Stimulated activated CD4-positive, alpha-beta T cell treated with anti-CD3 and anti-CD28 coated beads, Interleukin-1b, Interleukin-23, amount 100 ng/mL, for 48 hours (primary cell): ENCODE data around the gene RYR3.
A peak's percentile ranks its signal among the peaks of the same experiment; 100 is the strongest.
"Not testable (repeated sequence)": the region's sequence is repeated elsewhere in the genome, so short reads cannot be mapped to it uniquely, and the experiment has no call there.

Experiments
- DNase-seq: peaks from one replicate; pipeline ENCODE4 v3.0.0-alpha.2; 2020

RYR3 gene

DNA sequence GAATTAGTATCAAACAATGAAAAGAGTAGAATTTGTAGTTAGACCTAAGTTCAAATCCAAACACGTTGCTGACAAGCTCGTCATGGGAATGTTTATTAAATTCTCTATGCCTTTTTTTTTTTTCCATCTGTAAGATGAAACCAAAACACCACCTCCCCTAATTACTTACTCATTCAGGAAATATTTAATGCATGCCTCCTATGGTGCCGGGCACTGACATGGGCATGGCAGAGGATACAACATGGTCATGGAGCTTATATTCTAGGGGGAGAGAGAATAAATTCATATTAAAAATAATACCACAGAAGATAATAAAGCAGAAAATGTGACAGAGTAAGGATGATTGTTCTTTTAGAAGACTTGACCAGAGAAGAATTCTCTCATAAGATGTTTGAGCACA, 215.8 kb downstream of the RYR3 start:
- no peak for DNase-seq

DNA sequence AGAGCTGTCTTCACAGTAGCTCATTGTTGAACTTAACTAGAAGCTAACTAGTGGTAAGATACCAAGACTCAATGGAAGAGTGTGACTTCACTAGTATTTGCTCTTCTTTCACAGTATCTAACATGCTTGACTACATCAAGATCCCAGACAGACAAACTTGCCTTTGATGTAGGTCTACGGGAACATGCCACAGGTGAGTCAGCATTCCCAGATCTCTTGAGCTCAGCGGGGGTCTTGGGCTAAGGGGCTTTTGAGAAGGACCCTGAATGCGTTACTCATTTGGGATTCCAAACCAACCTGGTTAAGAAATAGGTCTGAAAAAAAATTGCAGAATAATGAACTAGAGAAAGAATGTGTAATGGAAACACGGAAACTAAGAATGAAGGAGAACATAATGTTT, 222.4 kb downstream of the RYR3 start:
- no peak for DNase-seq

DNA sequence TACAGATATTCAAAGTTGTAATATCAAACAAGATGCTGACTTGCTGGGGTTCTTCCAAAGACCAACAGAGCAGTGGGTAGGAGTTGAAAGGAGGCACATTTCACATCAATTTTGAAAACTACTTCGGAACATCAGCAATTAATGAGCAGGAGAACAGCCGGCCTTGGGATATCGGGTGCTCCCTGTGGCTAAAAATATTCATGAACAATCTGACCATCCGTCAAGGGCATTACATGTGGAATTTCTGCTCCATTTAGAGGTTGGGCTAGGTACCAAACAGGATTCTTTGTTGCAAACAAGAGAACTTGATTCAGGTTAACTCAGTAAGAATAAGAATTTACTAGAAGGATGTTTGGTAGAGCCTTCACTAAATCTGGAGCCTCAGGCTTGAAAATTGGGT, 223.9 kb downstream of the RYR3 start:
- DNase-seq, result no peak

DNA sequence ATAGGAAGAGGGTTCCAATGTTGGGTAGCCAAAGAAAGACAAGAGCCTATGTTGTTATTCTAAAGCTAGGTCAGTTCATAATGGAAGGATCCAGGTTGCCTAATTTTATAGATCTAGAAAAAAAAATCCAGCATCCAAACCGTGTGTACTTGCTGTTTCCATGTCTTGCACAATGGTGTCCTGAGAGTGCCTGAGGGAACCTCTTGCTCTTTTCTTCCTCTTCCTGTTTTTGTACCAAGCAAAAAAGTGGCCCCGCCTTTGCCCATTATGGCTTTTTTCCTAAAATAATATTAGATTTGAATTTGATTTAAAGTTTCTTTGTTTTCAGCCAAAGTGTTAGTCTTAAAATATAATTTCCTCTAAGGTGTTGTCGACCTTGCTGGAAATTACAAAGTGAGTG, 224.4 kb downstream of the RYR3 start:
- DNase-seq, result no peak

DNA sequence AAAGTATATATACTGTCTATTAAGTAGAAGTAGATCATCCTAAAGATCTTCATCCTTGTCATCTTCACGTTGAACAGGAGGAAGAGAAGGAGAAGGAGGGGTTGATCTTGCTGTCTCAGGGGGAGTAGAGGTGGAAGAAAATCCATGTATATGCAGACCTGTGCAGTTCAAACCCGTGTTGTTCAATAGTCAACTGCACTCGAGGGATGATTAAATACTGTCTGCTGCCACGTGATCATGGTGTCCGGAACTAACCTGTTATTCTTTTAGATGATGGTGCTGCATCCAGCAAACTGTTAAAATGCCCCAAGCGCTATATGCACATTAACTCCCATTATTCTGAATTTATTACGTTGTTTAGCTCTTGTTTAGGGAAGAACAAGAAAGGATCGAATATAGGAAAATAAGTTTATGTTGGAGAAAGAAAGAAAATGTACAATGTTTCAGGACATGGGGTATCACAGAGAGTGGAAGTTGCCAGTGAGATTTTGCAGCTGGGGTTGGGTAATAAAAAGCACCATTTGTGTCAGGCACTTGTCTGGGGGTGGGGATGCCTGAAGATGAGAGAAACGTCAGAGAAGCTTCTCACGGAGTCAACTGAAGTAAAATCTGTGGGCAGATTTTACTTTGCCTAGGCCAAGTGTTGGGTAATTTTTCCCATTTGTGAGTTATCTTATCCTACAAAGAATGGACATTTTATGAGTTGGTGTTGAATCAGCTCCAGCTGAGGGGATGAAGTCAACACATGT, 229.2 kb downstream of the RYR3 start:
- DNase-seq, result no peak

DNA sequence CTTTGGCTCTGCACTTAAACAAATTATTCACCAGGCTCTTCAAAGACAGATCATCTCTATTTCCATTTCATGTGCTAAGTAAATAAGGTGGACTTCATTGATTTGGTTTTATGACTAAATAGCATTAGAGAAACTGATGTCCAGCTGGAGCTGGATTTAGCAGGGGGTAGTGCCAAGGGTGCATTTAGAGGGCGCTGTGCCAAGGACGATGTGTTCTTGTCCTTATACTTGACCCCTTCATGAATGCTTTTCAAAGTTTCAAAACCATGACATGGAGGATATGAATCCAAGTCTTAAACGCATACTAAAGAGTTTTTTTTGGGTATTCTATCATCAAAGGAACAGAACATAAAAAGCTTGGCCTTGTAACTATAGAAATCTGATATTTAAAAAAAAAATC, 233.2 kb downstream of the RYR3 start:
- no peak for DNase-seq

DNA sequence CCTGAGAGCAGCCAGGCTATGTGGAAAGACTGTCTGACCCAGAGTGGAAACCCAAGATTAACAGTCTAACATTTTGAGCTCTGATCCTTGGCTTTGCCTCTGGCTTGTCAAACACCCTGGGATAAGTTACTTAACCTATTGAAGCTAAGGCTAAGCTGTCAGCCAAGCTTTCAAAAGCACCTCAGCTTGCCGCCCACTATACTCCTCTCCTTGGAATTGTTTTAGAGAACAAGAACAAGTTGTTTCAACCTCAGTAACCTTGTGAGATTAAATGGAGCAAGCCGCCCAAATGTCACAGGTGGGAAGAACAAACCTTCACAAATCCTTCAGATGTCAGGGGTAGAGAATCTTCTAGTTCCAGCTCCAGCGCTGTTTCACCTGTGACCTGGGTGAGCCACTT, 235.1 kb downstream of the RYR3 start:
- no peak for DNase-seq

DNA sequence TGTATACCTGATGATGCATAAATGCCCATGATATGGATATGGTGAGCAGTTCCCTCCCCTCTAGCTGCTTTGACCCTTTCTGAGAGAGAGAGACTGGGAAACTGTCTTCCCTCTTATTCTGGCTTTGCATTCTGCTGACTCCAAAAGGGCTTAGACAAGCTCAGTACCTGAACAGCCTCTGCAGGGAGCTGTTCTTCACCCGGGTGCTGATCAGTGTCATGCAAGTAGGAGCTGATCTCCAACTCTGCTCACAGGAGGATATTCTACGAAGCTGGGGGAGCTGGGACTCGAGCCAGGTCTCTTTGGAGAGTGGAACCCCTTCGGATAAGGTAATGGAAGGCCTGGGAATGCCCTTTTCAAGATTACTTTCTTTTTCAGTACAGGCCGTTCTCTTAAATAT, 237.1 kb downstream of the RYR3 start:
- peak; percentile 3 for DNase-seq

DNA sequence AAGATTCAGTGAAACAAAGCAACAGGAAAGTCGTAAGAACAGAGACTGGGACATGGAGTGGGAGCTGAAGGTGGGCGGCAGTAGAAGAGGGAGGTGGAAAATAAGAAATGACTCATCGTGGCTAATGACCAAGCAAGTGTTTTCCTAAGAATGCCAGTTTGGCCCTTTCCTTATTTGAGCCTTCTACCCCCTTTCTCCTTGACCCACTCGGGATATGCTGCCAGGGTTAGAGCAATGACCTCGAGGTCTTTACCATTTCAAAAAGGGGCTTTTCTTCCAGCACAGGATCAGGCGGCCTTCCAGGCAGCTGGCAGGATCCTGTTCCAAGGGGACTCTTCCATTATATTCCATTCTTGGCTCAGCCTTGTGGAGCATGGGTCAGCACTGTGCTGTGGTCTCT, 241.1 kb downstream of the RYR3 start:
- no peak for DNase-seq

DNA sequence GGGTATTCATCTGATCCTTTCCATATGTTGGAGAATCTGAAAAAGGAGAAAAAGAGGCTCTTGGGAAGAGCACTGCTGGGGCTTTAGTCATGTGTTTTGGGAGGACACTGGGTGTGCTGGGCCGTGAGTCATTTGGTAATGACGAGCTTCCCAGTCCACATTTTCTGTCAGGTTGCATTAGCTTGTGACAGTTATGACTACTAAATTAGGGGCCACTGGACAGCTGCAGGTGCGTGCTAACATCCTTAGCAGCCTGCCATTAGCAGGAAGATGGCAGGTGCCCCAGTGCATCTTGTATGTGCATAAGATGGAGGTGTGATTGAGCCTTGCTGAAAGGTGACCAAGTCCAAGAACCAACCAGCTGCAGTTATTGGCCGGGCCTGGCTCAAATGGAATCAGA, 242.4 kb downstream of the RYR3 start:
- no peak for DNase-seq

DNA sequence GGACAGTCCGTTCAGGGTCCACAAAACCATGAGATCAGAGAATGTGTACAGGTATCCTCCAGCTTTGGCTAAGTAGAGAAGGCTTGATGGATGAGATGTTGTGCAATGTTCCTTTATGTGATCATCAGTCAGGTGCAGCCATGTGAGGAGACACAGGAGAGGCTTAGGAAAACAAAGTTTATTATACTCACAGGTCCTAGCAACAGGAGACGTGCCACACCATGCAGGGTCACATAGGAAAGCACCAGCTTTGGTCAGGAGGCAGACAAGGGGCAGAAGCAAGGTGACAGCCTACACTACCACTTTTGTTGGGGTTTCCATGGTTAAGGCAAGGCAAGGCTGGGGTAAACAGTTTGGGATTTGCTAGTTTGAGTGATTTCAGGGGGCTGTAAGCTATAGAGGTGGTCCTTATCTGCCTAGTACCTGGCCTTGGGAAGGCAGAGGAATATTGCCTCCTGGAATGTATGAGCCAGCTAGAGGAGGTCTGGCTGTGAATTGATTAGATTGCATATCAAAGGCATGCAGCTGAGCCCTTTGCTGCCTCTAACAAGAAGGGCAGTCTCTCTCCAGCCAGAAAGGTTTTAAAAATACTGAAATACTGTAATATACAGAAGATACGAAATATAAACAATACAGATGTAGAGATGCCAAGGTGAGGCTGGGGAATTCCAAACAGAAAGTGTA, 248.6 kb downstream of the RYR3 start:
- DNase-seq, result no peak

DNA sequence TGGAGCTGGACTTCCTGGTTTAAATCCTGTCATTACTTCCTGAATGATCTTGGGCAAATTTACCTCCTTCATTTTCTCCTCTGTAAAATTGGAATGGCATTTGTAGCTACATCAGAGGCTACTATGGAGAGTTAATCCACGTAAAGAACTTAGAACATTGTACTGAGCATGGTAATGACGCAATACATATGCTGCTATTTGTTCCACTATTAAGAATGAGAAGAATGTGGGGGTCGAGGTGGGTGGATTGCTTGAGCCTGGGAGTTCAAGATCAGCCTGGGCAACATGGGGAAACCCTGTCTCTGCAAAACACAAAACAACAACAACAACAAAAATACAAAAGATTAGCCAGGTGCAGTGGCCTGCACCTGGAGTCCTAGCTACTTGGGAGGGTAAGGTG, 250.6 kb downstream of the RYR3 start:
- DNase-seq, result no peak

DNA sequence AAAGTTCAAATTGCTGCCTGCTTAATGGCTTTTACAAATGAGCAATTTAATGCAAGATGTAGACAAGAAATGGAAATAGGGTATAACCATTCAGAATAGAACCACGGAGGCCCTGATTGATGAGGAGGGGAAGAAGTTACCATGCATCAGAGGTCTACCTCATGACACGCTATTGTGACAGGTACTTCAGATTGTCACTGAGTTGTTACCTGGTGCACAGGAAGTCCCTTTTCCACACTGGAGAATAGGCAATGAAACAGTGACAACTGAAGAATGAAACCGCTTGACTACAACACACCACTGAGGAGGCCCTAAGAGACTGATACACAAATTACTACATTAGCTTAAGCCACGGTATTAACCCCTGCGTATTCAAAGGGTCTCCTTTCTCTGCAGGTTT, 251.2 kb downstream of the RYR3 start:
- no peak for DNase-seq

DNA sequence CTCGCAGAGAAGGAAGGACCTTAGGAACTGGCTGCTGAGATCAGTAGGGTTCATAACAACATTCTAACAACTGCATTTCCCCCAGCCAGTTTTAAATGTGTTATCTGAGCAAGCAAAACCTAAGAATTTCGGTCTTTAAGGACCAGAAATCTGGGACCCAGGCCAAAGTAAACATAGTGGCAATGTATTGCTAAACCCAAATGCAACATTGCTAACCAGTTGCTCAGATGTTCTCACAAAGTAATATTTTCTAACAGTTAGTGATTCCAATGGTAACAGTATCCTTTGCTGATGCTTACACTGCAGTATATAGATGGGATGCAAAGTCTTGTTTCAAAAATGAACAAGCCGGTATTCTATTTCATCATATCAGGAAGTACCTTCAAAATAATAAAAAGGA, 254.3 kb downstream of the RYR3 start:
- no peak for DNase-seq

DNA sequence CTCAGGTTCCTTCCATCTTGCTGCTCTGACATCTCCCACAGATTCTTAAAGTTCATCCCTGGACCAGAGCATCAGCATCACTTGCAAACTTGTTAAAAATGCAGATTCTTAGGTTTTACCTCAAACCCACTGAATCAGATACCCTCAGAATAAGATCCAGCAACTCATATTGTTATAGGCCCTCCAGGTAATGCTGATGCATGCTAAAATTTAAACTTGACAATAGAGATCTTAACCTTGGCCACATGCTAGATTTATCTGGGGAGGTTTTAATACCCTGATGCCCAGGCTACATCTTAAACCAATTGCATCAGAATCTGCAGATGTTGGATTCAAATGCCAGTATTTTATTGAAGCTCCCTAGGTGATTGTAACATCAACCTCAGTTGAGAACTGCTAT, 256.9 kb downstream of the RYR3 start:
- no peak for DNase-seq

DNA sequence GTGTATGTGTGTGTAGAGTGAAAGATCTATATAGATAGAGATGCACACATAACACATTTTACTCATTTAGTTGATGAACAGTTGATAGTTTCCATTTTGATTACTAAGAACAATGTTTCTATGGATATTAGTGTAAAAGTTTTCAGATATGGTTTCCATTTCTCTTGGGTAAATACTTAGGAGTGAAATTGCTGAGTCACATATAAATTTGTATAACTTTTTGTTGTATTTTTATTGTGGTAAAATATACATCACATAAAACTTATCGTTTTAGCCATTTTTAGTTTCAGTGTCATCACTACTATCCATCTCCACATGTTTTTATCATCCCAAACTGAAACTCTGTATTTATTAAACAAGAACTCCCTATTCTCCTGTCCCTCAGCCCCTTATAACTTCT, 258.3 kb downstream of the RYR3 start:
- DNase-seq, result no peak

DNA sequence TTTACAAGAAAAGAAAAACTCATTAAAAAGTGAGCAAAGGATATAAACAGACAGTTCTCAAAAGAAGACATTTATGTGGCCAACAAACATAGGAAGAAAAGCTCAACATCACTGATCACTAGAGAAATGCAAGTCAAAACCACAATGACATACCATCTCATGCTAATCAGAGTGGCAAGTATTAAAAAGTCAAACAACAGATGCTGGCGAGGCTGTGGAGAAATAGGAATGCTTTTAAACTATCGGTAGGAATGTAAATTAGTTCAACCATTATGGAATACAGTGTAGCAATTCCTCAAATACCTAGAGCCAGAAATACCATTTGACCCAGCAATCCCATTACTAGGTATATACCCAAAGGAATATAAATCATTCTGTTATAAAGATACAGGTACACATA, 267.1 kb downstream of the RYR3 start:
- DNase-seq, result not testable (repeated sequence)

DNA sequence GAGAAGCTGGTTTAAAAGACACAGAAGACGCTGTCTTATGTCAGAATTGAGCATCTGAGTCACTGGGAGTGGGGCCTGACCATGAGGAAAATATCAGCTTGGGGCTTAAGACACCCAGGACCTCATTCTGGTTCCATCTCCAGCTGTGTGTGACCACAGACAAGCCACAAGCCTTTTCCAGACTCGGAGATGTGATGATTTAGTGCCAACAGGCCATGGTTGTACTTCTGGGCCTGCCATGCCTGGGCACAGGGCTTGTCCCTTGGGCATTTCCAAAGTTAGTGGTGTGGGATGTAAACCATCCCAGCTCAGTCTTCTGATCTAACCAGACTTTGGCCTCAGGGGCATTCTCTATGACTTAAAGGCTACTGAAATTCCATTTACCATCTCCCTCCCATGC, 269.8 kb downstream of the RYR3 start:
- no peak for DNase-seq

DNA sequence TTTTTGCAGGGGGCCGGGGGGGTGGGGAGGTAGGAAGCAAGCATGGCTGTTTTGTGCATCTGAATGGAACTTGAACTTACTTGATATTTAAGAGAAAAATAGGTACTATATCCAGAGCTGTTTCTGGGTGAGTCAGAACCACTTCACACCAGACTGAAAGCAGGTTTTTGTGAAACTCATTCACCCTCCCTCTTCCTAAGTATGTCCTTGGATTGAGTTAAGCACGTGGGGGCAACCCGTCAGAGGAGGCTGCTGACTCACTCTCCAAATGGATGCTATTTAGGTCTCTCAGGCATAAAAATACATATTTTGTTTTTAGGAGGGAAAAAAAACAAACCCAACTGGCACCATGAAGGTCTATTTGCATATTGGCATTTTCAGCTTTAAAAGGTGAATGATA, 270.3 kb downstream of the RYR3 start:
- no peak for DNase-seq

DNA sequence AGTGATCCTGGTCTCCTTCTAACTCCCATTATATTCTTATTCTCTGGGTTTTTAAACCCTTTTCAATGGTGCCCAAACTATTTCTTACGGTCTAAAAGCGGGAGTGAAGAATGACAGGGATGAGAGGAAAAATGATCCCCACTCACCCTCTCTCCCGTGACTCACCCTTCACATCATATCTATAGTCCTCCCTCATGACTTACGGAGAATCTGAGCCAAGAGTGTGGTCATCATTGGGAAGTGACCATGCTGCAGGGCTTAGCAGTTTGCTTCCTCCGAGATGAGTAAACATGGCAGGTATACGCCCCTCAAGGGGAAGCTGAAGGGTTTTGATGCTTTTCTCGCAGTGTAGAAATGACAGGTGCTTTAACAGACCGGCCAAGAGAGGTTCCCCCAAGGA, 274.0 kb downstream of the RYR3 start:
- DNase-seq, result no peak

DNA sequence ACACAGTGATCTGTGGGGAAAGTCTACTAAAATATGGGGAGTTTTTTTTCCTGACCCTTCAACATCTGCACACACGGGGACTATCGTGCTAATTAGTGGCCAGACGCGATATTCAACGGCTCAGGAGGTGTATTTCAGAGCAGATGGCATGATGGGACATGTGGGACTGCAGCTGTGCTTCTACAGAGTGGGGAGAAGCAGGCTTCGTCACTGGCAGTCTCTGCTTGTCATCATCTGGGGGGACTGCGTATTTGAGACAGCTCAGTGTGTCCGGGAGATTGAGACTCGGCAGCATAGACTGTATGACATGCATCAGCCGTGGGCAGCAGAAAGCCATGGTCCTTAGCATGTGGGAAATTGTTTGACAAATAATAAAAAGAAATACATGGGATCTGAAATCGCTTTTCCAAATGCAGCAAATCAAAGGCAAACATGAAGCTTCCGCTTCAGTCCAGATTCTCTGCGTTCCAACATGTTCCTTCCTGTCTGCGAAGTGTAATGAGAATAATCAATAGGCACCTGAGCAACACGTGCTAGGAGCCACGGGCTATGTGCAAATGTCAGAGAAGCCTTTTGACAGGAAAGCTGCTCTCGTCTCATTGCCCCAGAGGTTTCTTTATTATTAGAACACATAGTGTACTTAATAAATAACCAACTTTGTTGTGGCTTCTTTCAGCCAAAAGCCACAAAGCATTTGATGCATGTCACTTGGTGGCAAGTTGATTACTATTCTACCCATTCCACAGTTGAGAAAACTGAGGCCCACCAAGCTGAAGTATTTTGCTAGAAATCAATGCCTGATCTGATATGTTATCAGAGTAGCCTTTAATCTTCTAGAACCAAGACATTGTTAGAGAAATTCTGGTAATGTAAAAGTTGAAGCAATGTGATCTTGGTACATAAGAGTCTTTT, 276.3 kb downstream of the RYR3 start:
- DNase-seq, result no peak

DNA sequence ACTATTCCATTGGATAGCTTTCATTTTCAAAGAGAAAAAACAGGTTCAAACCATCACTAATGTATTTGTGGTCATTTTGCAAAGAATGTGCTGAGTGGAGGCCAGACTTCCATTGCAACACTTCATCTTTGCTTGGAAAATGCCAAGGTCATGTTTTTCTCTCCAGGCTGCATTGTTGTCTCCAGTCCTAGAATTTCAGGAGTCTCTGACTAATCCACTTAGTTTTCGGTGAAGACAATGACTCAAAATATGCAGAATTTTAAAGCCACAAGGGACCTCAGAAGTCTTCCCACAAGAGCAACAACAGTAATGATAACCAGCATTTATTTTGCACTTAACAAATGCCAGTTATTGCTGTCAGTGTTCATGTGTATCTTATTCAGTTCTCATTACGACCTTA, 277.0 kb downstream of the RYR3 start:
- DNase-seq, result no peak

DNA sequence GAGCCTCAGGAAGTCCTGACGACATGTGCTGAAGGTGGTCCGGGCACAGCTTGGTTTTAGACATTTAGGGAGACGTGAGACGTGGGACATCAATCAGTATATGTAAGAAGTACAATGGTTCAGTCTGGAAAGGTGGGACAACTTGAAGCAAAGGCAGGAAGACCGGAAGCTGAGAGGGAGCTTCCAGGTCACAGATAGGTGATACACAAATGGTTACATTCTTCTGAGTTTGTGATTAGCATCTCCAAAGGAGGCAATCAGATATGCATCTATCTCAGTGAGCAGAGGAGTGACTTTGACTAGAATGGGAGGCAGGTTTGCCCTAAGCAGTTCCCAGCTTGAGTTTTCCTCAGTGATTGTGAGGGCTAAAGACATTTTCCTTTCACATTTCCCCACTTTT, 282.1 kb downstream of the RYR3 start:
- DNase-seq, result no peak

DNA sequence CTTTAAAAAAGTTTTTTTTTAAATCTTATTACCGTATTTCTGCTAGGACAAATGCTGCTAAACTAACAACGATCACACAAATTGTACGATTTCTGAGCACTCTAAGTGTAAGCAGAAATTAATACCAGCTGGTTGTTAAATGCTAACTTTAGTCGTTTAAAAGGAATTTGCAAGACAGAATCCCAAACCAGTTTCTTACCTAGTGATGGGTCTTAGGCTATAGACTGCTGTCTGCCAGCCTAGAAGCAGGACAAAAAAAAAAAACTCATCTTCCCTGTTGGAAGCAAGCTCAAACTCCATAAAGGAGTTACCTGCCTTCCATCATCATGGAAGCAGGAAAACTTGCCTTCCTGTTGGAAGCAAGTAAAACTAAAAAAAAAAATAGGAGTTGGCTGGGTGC, 287.6 kb downstream of the RYR3 start:
- DNase-seq, result not testable (repeated sequence)
